SU-DHL-6 (cell line): ENCODE measurements around the gene PRSS12.

Source experiments
- H2AFZ ChIP-seq: fragments of 200-600 bp; sonication (generic); 2 replicates; pipeline ENCODE4 v1.6.1; 2014; ENCODE audit warnings: low read depth, mild to moderate bottlenecking, moderate library complexity, mixed read lengths, antibody characterized with exemption, low read length; ENCODE audit not compliant: severe bottlenecking
- H3F3A ChIP-seq: fragments of 200-600 bp; shearing (Covaris generic); 2 replicates; pipeline ENCODE4 v1.6.0; 2016; ENCODE audit warnings: antibody characterized with exemption, mild to moderate bottlenecking; ENCODE audit not compliant: insufficient read depth
- H3K27ac ChIP-seq: fragments of 200-600 bp; sonication (generic); 2 replicates; pipeline ENCODE4 v1.5.1; 2016; ENCODE audit warnings: low read depth, mild to moderate bottlenecking, low read length, moderate library complexity, mixed read lengths
- H3K27me3 ChIP-seq: fragments of 200-600 bp; sonication (generic), shearing (Covaris generic); 2 replicates; pipeline ENCODE4 v1.6.0; 2014; ENCODE audit warnings: mild to moderate bottlenecking, low read length
- H3K36me3 ChIP-seq: fragments of 200-600 bp; sonication (generic); 2 replicates; pipeline ENCODE4 v1.6.1; 2014; ENCODE audit warnings: mild to moderate bottlenecking, low read length, mixed read lengths
- H3K4me2 ChIP-seq: fragments of 300-600, 200-600 bp; shearing (Covaris generic), sonication (generic); 2 replicates; pipeline ENCODE4 v1.6.0; 2014; ENCODE audit warnings: low read length, low read depth, mild to moderate bottlenecking; ENCODE audit not compliant: poor library complexity, severe bottlenecking
- H3K4me3 ChIP-seq: fragments of 200-600 bp; sonication (generic); 2 replicates; pipeline ENCODE4 v1.5.1; 2014; ENCODE audit warnings: antibody characterized with exemption, low read length, mild to moderate bottlenecking, mixed read lengths; ENCODE audit not compliant: insufficient read depth, poor library complexity, severe bottlenecking
- H3K79me2 ChIP-seq: fragments of 200-600 bp; sonication (generic); 2 replicates; pipeline ENCODE4 v1.6.1; 2014; ENCODE audit warnings: mild to moderate bottlenecking, low read length, moderate library complexity; ENCODE audit not compliant: insufficient read depth
- H3K9ac ChIP-seq: fragments of 200-600 bp; sonication (generic); 2 replicates; pipeline ENCODE4 v1.7.0; 2014; ENCODE audit warnings: mild to moderate bottlenecking, low read length
- H3K9me2 ChIP-seq: fragments of 200-600 bp; sonication (generic); replicated peaks from 2 replicates; pipeline ENCODE4 v1.6.1; 2014; ENCODE audit warnings: low read length; ENCODE audit not compliant: insufficient read depth
- H3K9me3 ChIP-seq: fragments of 200-600 bp; sonication (generic); 2 replicates; pipeline ENCODE4 v1.6.1; 2014; ENCODE audit warnings: low read length, mixed read lengths; ENCODE audit not compliant: insufficient read depth
- H4K20me1 ChIP-seq: fragments of 200-600 bp; sonication (generic); 2 replicates; pipeline ENCODE4 v1.6.1; 2014; ENCODE audit warnings: low read depth, mild to moderate bottlenecking, antibody characterized with exemption, low read length, moderate library complexity, mixed read lengths
- EZH2phosphoT487 ChIP-seq: fragments of 200-600 bp; sonication (generic), shearing (Covaris generic); conservative IDR thresholded peaks from 2 replicates; pipeline ENCODE4 v1.6.1; 2018; ENCODE audit warnings: mild to moderate bottlenecking, antibody characterized with exemption, low read length, moderate library complexity, mixed read lengths
- TF ChIP-seq, protein P1 (sequence below): fragments of 200-600 bp; sonication (generic); IDR thresholded peaks from one replicate; pipeline ENCODE4 v1.5.1; 2017; ENCODE audit warnings: antibody characterized with exemption, mild to moderate bottlenecking, low read length, moderate library complexity; ENCODE audit not compliant: insufficient read depth, poor library complexity, severe bottlenecking

PRSS12 gene

GRCh38 chr4:118340109-118340508, 12.7 kb downstream of the PRSS12 start:
- Histone ChIP-seq H3K27ac (no peak overlapping the region), H3K36me3 (no peaks in the 10 kb centered on the region), H3K9me3 (no peaks in the 10 kb centered on the region), H4K20me1 (no peaks in the 10 kb centered on the region), H3K9me2 (no peaks in the 10 kb centered on the region), H2AFZ (no peak overlapping the region), H3K4me3 (no peak overlapping the region), H3K27me3 (no peaks in the 10 kb centered on the region), H3K9ac (no peak overlapping the region), H3K4me2 (no peak overlapping the region), H3F3A (no peaks in the 10 kb centered on the region), H3K79me2 (no peaks in the 10 kb centered on the region)
- TF ChIP-seq, protein P1, sequence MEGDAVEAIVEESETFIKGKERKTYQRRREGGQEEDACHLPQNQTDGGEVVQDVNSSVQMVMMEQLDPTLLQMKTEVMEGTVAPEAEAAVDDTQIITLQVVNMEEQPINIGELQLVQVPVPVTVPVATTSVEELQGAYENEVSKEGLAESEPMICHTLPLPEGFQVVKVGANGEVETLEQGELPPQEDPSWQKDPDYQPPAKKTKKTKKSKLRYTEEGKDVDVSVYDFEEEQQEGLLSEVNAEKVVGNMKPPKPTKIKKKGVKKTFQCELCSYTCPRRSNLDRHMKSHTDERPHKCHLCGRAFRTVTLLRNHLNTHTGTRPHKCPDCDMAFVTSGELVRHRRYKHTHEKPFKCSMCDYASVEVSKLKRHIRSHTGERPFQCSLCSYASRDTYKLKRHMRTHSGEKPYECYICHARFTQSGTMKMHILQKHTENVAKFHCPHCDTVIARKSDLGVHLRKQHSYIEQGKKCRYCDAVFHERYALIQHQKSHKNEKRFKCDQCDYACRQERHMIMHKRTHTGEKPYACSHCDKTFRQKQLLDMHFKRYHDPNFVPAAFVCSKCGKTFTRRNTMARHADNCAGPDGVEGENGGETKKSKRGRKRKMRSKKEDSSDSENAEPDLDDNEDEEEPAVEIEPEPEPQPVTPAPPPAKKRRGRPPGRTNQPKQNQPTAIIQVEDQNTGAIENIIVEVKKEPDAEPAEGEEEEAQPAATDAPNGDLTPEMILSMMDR = no peak
- no peak for TF ChIP-seq EZH2phosphoT487

DNA sequence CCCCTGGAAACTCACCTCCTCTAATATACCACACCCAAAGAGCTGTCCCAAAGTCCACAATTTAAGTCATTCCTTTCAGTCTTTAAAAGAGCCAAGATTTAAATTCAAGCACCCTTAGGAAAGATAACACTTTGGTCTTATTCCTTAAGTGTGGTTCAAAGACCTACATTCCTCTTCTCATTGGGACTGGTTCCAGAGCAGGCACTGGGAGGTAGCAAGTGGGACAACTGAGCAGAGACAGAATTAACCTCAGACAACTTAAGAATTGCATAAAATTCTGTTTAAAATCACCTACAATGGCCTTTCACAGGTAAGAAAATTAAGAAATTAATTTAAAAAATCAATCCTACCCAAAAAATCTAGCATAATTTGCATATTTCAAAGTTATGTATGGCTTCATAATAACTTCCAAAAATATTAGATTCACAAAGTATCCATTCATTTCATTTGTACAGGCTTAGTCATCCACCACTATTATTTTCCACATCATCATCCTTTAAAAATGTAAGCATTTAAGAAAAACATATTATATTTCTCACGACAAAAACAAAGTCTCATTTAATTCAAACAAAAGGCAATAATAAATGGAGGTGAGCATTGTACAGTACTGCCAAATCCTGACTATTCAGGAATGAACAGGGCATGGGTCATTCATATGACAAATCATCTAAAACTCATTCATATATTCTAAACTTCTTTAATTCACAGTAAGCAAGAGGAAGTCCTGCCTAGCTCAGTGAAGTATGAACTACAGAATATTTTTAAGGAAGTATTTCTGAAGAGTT, 13.6 kb downstream of the PRSS12 start:
- H3K27ac ChIP-seq = no peak overlapping the region
- no peaks in the 10 kb centered on the region for H3K27me3 ChIP-seq
- TF ChIP-seq, protein P1 = no peak
- TF ChIP-seq EZH2phosphoT487 = no peak
- H3K79me2 ChIP-seq = no peaks in the 10 kb centered on the region
- no peaks in the 10 kb centered on the region for H3F3A ChIP-seq
- H4K20me1 ChIP-seq = no peaks in the 10 kb centered on the region
- H3K4me2 ChIP-seq = no peak overlapping the region
- no peaks in the 10 kb centered on the region for H3K36me3 ChIP-seq
- no peaks in the 10 kb centered on the region for H3K9me2 ChIP-seq
- H3K9ac ChIP-seq = no peak overlapping the region
- H3K9me3 ChIP-seq = no peaks in the 10 kb centered on the region
- H2AFZ ChIP-seq = no peak overlapping the region
- no peak overlapping the region for H3K4me3 ChIP-seq

DNA sequence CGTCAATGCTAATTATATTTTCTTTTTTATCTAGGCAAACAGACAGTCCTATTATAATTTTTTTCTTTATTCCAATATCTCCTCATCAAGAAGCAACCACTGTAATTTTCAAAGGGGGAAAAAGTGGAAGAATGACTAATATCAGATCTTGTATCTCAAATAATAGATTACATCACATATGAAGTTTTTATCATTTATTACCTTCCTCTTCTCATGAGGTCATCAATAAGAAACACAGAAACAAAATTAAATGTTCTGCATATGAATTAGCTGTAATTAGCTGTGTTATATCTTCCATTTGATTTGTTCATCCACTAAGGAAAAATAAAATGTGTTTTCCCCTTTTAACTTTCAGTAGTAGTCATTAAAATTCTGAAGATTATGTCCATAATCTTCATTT, 14.3 kb downstream of the PRSS12 start:
- Histone ChIP-seq H2AFZ (no peak overlapping the region), H3K36me3 (no peaks in the 10 kb centered on the region), H3K79me2 (no peaks in the 10 kb centered on the region), H3K9me2 (no peaks in the 10 kb centered on the region), H3K27me3 (no peaks in the 10 kb centered on the region), H3K27ac (no peak overlapping the region), H3K9ac (no peak overlapping the region), H4K20me1 (no peaks in the 10 kb centered on the region), H3F3A (no peaks in the 10 kb centered on the region), H3K4me3 (no peak overlapping the region), H3K9me3 (no peaks in the 10 kb centered on the region), H3K4me2 (no peak overlapping the region)
- TF ChIP-seq EZH2phosphoT487 = no peak
- TF ChIP-seq, protein P1 = no peak
